Neural cell (in vitro differentiated cells): ENCODE results near the gene GPC1. TPM values are rescaled to one million over a fixed set of nuclear protein-coding genes. Genes with fewer than 3 reads are reported as not detected.

Source experiments
- H2AFZ ChIP-seq: fragments of 200-600, 300-800 bp; sonication (generic), shearing (Covaris generic); 2 replicates; pipeline ENCODE4 v1.6.0; 2014; ENCODE audit warnings: low read depth, mild to moderate bottlenecking, antibody characterized with exemption, low read length, moderate library complexity
- H3F3A ChIP-seq: fragments of 200-600 bp; shearing (Covaris generic); 2 replicates; pipeline ENCODE4 v1.6.1; 2016; ENCODE audit warnings: mild to moderate bottlenecking, moderate library complexity, mixed read lengths, antibody characterized with exemption, low read length; ENCODE audit not compliant: insufficient read depth, poor library complexity, severe bottlenecking
- H3K27ac ChIP-seq: fragments of 200-600, 300-800 bp; sonication (generic), shearing (Covaris generic); 2 replicates; pipeline ENCODE4 v1.5.1; 2014; ENCODE audit warnings: mild to moderate bottlenecking, low read length, moderate library complexity
- H3K27me3 ChIP-seq: fragments of 300-800, 200-600 bp; sonication (generic), shearing (Covaris generic); 2 replicates; pipeline ENCODE4 v1.6.0; 2014; ENCODE audit warnings: mild to moderate bottlenecking, low read depth, low read length, moderate library complexity; ENCODE audit not compliant: insufficient read depth
- H3K36me3 ChIP-seq: fragments of 300-800, 200-600 bp; sonication (generic), shearing (Covaris generic); 2 replicates; pipeline ENCODE4 v1.5.1; 2014; ENCODE audit warnings: mild to moderate bottlenecking, antibody characterized with exemption, low read length, moderate library complexity; ENCODE audit not compliant: insufficient read depth
- H3K4me2 ChIP-seq: fragments of 300-800, 200-600 bp; sonication (generic), shearing (Covaris generic); 2 replicates; pipeline ENCODE4 v1.6.0; 2014; ENCODE audit warnings: mild to moderate bottlenecking, low read length
- H3K4me3 ChIP-seq: fragments of 300-800, 200-600 bp; sonication (generic), shearing (Covaris generic); 2 replicates; pipeline ENCODE4 v1.5.1; 2014; ENCODE audit warnings: mild to moderate bottlenecking, low read length, moderate library complexity
- H3K79me2 ChIP-seq: fragments of 200-600 bp; shearing (Covaris generic); replicated peaks from 2 replicates; pipeline ENCODE4 v1.6.0; 2014; ENCODE audit warnings: mild to moderate bottlenecking, low read length, moderate library complexity; ENCODE audit not compliant: insufficient read depth
- H3K9ac ChIP-seq: fragments of 300-800, 200-600 bp; sonication (generic), shearing (Covaris generic); 2 replicates; pipeline ENCODE4 v1.6.1; 2016; ENCODE audit warnings: mild to moderate bottlenecking, low read length, mixed read lengths
- H3K9me2 ChIP-seq: fragments of 200-600 bp; shearing (Covaris generic); 2 replicates; pipeline ENCODE4 v1.6.1; 2016; ENCODE audit warnings: mild to moderate bottlenecking, low read length, mixed read lengths; ENCODE audit not compliant: insufficient read depth
- H3K9me3 ChIP-seq: fragments of 200-600, 300-800 bp; sonication (generic), shearing (Covaris generic); 2 replicates; pipeline ENCODE4 v1.6.1; 2016; ENCODE audit warnings: mild to moderate bottlenecking, mixed run types, low read length, moderate library complexity, mixed read lengths
- H4K20me1 ChIP-seq: fragments of 200-600 bp; shearing (Covaris generic); 2 replicates; pipeline ENCODE4 v1.6.1; 2016; ENCODE audit warnings: mild to moderate bottlenecking, mixed run types; ENCODE audit not compliant: insufficient read depth
- EP300 ChIP-seq: fragments of 450-650 bp; conservative IDR thresholded peaks from 2 replicates; pipeline ENCODE4 v1.6.1; 2014; ENCODE audit warnings: antibody characterized with exemption, mild to moderate bottlenecking, moderate library complexity; ENCODE audit not compliant: poor library complexity, severe bottlenecking
- EZH2 ChIP-seq: fragments of 200-600, 300-800 bp; shearing (Covaris generic), sonication (generic); IDR thresholded peaks from 2 replicates; pipeline ENCODE4 v1.6.1; 2014; ENCODE audit warnings: antibody characterized with exemption, low read length, borderline replicate concordance, mild to moderate bottlenecking; ENCODE audit not compliant: insufficient read depth, poor library complexity, severe bottlenecking
- MXI1 ChIP-seq: fragments of 450-650 bp; conservative IDR thresholded peaks from 2 replicates; pipeline ENCODE4 v1.6.1; 2014; ENCODE audit warnings: antibody characterized with exemption, mild to moderate bottlenecking; ENCODE audit not compliant: poor library complexity, severe bottlenecking
- POLR2AphosphoS5 ChIP-seq: IDR thresholded peaks from 2 replicates; pipeline ENCODE4 v1.6.1; 2012
- RAD21 ChIP-seq: fragments of 450-650 bp; conservative IDR thresholded peaks from 2 replicates; pipeline ENCODE4 v1.6.1; 2014; ENCODE audit warnings: antibody characterized with exemption, mild to moderate bottlenecking, moderate library complexity
- REST ChIP-seq: IDR thresholded peaks from 2 replicates; pipeline ENCODE4 v1.6.1; 2012; ENCODE audit warnings: borderline replicate concordance
- SMC3 ChIP-seq: fragments of 450-650 bp; conservative IDR thresholded peaks from 2 replicates; pipeline ENCODE4 v1.6.1; 2014; ENCODE audit warnings: antibody characterized with exemption, mild to moderate bottlenecking, moderate library complexity; ENCODE audit not compliant: poor library complexity
- TAF1 ChIP-seq: IDR thresholded peaks from 2 replicates; pipeline ENCODE4 v1.6.1; 2012; ENCODE audit warnings: low read depth
- polyA plus RNA-seq: library from polyadenylated mRNA; depleted of rRNA; stranded (reverse); fragments of >200 nt; gene quantifications from 2 replicates; pipeline ENCODE4 v1.2.3, GENCODE V29; 2014
- TF ChIP-seq, protein P1 (sequence below): fragments of 450-650 bp; IDR thresholded peaks from 2 replicates; pipeline ENCODE4 v1.5.1; 2014; ENCODE audit warnings: antibody characterized with exemption, mild to moderate bottlenecking, moderate library complexity; ENCODE audit not compliant: poor library complexity, severe bottlenecking

GPC1 gene
- polyA plus RNA-seq, 1 donor from 2014 or later = 74.0 TPM

- H3K9me3 ChIP-seq = peaks cover 11% of the 10 kb centered on the region
- no peaks in the 10 kb centered on the region for H3F3A ChIP-seq
- H3K4me3 ChIP-seq = no peak overlapping the region
- no peaks in the 10 kb centered on the region for H3K9me2 ChIP-seq
- no peak overlapping the region for H3K27ac ChIP-seq
- H3K27me3 ChIP-seq = no peaks in the 10 kb centered on the region
- H3K79me2 ChIP-seq = no peaks in the 10 kb centered on the region
- H3K4me2 ChIP-seq = no peak overlapping the region
- no peak for TF ChIP-seq EP300
- TF ChIP-seq POLR2AphosphoS5 = no peak
- TF ChIP-seq TAF1 = no peak
- TF ChIP-seq MXI1 = no peak
- no peak for TF ChIP-seq EZH2
- TF ChIP-seq, protein P1, sequence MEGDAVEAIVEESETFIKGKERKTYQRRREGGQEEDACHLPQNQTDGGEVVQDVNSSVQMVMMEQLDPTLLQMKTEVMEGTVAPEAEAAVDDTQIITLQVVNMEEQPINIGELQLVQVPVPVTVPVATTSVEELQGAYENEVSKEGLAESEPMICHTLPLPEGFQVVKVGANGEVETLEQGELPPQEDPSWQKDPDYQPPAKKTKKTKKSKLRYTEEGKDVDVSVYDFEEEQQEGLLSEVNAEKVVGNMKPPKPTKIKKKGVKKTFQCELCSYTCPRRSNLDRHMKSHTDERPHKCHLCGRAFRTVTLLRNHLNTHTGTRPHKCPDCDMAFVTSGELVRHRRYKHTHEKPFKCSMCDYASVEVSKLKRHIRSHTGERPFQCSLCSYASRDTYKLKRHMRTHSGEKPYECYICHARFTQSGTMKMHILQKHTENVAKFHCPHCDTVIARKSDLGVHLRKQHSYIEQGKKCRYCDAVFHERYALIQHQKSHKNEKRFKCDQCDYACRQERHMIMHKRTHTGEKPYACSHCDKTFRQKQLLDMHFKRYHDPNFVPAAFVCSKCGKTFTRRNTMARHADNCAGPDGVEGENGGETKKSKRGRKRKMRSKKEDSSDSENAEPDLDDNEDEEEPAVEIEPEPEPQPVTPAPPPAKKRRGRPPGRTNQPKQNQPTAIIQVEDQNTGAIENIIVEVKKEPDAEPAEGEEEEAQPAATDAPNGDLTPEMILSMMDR = no peak
- no peak for TF ChIP-seq SMC3
- no peak for TF ChIP-seq REST
- TF ChIP-seq RAD21 = no peak
- H3K36me3 ChIP-seq = no peaks in the 10 kb centered on the region
- no peak overlapping the region for H2AFZ ChIP-seq
- H3K9ac ChIP-seq = no peak overlapping the region
- no peaks in the 10 kb centered on the region for H4K20me1 ChIP-seq
These were observed 10.2 kb upstream of the GPC1 start for GRCh38 chr2:240425236-240425615.

GRCh38 chr2:240425697-240426096, 9.8 kb upstream of the GPC1 start:
- H3K27ac ChIP-seq = no peak overlapping the region
- H3K4me3 ChIP-seq = no peak overlapping the region
- no peaks in the 10 kb centered on the region for H3K27me3 ChIP-seq
- no peaks in the 10 kb centered on the region for H3K36me3 ChIP-seq
- H3K9me2 ChIP-seq = no peaks in the 10 kb centered on the region
- TF ChIP-seq POLR2AphosphoS5 (no peak), TAF1 (no peak), MXI1 (no peak), REST (no peak), EZH2 (no peak)
- TF ChIP-seq, protein P1 = no peak
- no peak overlapping the region for H3K9ac ChIP-seq
- H3K79me2 ChIP-seq = no peaks in the 10 kb centered on the region
- H2AFZ ChIP-seq = no peak overlapping the region
- H4K20me1 ChIP-seq = no peaks in the 10 kb centered on the region
- peaks cover 11% of the 10 kb centered on the region for H3K9me3 ChIP-seq
- no peak overlapping the region for H3K4me2 ChIP-seq
- H3F3A ChIP-seq = no peaks in the 10 kb centered on the region
